Gastroesophageal sphincter (tissue), 4 donors: ENCODE data around the gene YES1. TPM values are rescaled to one million over a fixed set of nuclear protein-coding genes. Genes with fewer than 3 reads are reported as not detected.

Experiments
- ATAC-seq: fragments of 150-250 bp; one replicate; pipeline ENCODE4 v1.9.1; 2016; ENCODE audit warnings: mild to moderate bottlenecking, moderate library complexity
- H3K27ac ChIP-seq, 4 donors: fragments of 200-600 bp; sonication (generic) in 3 of 4; 1 replicate in 3 of 4; 2 replicates in 1 of 4; pipeline ENCODE4 v1.5.1; 2016 to 2019
- H3K27me3 ChIP-seq: fragments of 200-600 bp; sonication (generic); one replicate; pipeline ENCODE4 v1.5.1; 2019
- H3K36me3 ChIP-seq, 2 donors: fragments of 200-600 bp; sonication (generic); one replicate each; pipeline ENCODE4 v1.5.1; 2019; ENCODE audit warnings: control low read depth in 1 of 2
- H3K4me1 ChIP-seq, 3 donors: fragments of 200-600 bp; sonication (generic); 1 replicate in 2 of 3; 2 replicates in 1 of 3; pipeline ENCODE4 v1.5.1; 2016 to 2019; ENCODE audit warnings: control low read depth in 2 of 3
- H3K4me3 ChIP-seq, 2 donors: fragments of 200-600 bp; sonication (generic); one replicate each; pipeline ENCODE4 v1.5.1; 2019; ENCODE audit warnings: mild to moderate bottlenecking in 1 of 2, moderate library complexity in 1 of 2
- H3K9me3 ChIP-seq, 3 donors: fragments of 200-600 bp; sonication (generic); one replicate each; pipeline ENCODE4 v1.5.1; 2017 to 2019; ENCODE audit warnings: control low read depth in 2 of 3
- CTCF ChIP-seq, 4 experiments: fragments of 200-600 bp in 2 of 4; fragments of 450-650 bp in 2 of 4; sonication (generic) in 1 of 4; IDR thresholded peaks; one replicate each; pipeline ENCODE4 v1.5.1; 2017 to 2019; ENCODE audit warnings: antibody characterized with exemption in 4 of 4, mild to moderate bottlenecking in 2 of 4, moderate library complexity in 2 of 4
- EP300 ChIP-seq: sonication (generic); formaldehyde crosslinking; IDR thresholded peaks from one replicate; pipeline ENCODE4 v1.6.1; 2017; ENCODE audit warnings: antibody characterized with exemption, mild to moderate bottlenecking
- POLR2A ChIP-seq, 2 donors: fragments of 450-650 bp; IDR thresholded peaks; one replicate each; pipeline ENCODE4 v1.6.1; 2017; ENCODE audit warnings: antibody characterized with exemption in 2 of 2, mild to moderate bottlenecking in 2 of 2, moderate library complexity in 1 of 2
- POLR2AphosphoS5 ChIP-seq: sonication (generic); formaldehyde crosslinking; IDR thresholded peaks from one replicate; pipeline ENCODE4 v1.6.1; 2017; ENCODE audit warnings: antibody characterized with exemption
- WGBS, 2 donors: methylation state at CpG; one replicate each; pipeline ENCODE4 v1.1.5; 2018; ENCODE audit warnings: low coverage in 1 of 2; 5-methylcytosine and 5-hydroxymethylcytosine counted together
- total RNA-seq, 4 donors: library from RNA; depleted of rRNA; stranded (reverse); fragments of >200 nt; gene quantifications; one replicate each; pipeline ENCODE4 v1.1.0, GENCODE V29; 2016

Gene YES1
- total RNA-seq = 100 to 1,000 TPM in 2 of 4 donors, 10 to 100 TPM in 2; 84.1 to 127 (median 96.8) TPM

DNA sequence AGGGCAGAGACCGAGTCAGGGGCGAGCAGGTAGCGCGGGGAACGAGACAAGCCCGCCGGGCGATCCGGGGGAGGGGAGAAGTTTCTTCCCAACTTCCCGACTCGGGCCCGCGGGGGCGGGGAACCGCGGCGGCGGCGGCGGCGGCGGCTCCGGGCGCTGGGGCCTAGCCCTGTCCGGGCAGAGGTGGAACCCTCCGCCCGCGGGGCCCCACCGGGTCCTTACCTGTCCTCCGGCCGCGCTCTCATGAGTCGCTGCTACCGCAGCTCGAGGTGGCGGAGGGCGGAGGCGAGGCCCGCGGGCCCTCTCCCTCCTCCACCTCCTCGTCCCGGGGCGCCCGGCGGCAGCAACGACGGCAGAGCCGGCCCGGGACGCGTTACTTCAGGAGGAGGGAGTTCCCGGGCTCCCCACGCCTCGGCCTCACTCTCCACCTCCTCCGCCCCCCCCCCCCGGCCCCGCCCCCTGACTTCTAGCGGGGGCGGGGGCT is at the start of gene YES1:
Gene YES1, minus strand, starts transcription at position 351 of the 484 bp plus-strand sequence. CDS start 55,415 bp downstream, outside the sequence.
- TF ChIP-seq POLR2AphosphoS5 = no peak
- TF ChIP-seq CTCF (IDR thresholded peaks at IDR 0.05) = no peak
- no peak for TF ChIP-seq EP300
- TF ChIP-seq POLR2A (IDR thresholded peaks at IDR 0.05) = no peak
- peak; percentile 90 for ATAC-seq
- WGBS, 2 donors = 0% methylated on average over 1 of the region's 59 CpGs; no CpG with 5 or more reads in 1 of the 2 donors
- H3K27ac ChIP-seq = peak within 1 kb of the TSS; percentile 86 to 98 (median 96)
- no peaks in the 10 kb centered on the region for H3K27me3 ChIP-seq
- peaks cover 3 to 52% (median 4%) of the 10 kb centered on the region in 3 donors for H3K4me1 ChIP-seq
- no peaks in the 10 kb centered on the region for H3K36me3 ChIP-seq
- H3K9me3 ChIP-seq = no peaks in the 10 kb centered on the region
- H3K4me3 ChIP-seq = peak within 1 kb of the TSS; percentile 67 to 95

- H3K4me3 ChIP-seq = no peak overlapping the region
- H3K9me3 ChIP-seq = no peaks in the 10 kb centered on the region
- H3K36me3 ChIP-seq = no peaks in the 10 kb centered on the region
- no peak for ATAC-seq
- WGBS, 2 donors = 0 to 33% methylated on average over 1 to 2 of the region's 2 CpGs
- peaks cover 22% of the 10 kb centered on the region for H3K27me3 ChIP-seq
- no peak for TF ChIP-seq CTCF (IDR thresholded peaks at IDR 0.05)
- TF ChIP-seq POLR2A (IDR thresholded peaks at IDR 0.05) = no peak
- TF ChIP-seq POLR2AphosphoS5 = no peak
- no peak for TF ChIP-seq EP300
- H3K27ac ChIP-seq = no peak overlapping the region
- H3K4me1 ChIP-seq = no peaks in the 10 kb centered on the region
Observed at GRCh38 chr18:857986-858385, 45.9 kb upstream of the YES1 start.

GRCh38 chr18:853471-853870 is 41.4 kb upstream of the YES1 start:
- TF ChIP-seq POLR2A (IDR thresholded peaks at IDR 0.05) = no peak
- H3K27ac ChIP-seq = no peak overlapping the region
- H3K4me1 ChIP-seq = no peaks in the 10 kb centered on the region
- no peaks in the 10 kb centered on the region for H3K9me3 ChIP-seq
- ATAC-seq = no peak
- no peaks in the 10 kb centered on the region for H3K36me3 ChIP-seq
- WGBS, 2 donors = 78 to 96% methylated on average over 5 of the region's 5 CpGs
- H3K4me3 ChIP-seq = no peak overlapping the region
- H3K27me3 ChIP-seq = peaks cover 23% of the 10 kb centered on the region

DNA sequence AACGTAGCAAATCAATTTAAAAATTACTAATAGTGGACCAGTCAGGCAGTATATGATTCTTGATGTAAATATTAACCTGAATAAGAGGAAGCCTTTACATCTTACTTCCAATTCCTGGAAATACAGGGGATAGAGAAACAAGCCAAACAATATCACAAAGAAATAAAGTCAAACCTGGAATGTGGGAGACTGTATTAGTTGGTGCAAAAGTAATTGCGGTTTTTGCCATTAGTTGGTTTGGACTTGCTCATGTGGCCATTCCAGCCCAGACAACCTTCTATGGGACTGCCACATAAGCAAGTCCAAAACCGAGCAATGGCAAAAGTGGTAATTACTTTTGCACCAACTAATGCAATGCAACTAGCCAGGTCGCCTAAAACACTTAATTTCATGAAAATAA is 38.9 kb upstream of the YES1 start:
- Histone ChIP-seq H3K27ac (no peak overlapping the region), H3K4me3 (no peak overlapping the region), H3K4me1 (no peaks in the 10 kb centered on the region), H3K27me3 (peaks cover 17% of the 10 kb centered on the region), H3K9me3 (no peaks in the 10 kb centered on the region), H3K36me3 (no peaks in the 10 kb centered on the region)
- ATAC-seq = no peak
- 80 to 84% methylated on average over 4 of the region's 4 CpGs for WGBS, 2 donors
- TF ChIP-seq POLR2A (IDR thresholded peaks at IDR 0.05) = no peak

GRCh38 chr18:849021-849420 is 37.0 kb upstream of the YES1 start:
- no peaks in the 10 kb centered on the region for H3K36me3 ChIP-seq
- H3K27ac ChIP-seq = no peak overlapping the region
- H3K4me1 ChIP-seq = no peaks in the 10 kb centered on the region
- H3K9me3 ChIP-seq = no peaks in the 10 kb centered on the region
- peaks cover 11% of the 10 kb centered on the region for H3K27me3 ChIP-seq
- TF ChIP-seq POLR2A (IDR thresholded peaks at IDR 0.05) (no peak), CTCF (IDR thresholded peaks at IDR 0.05) (no peak), POLR2AphosphoS5 (no peak), EP300 (no peak)
- no peak for ATAC-seq
- H3K4me3 ChIP-seq = no peak overlapping the region
- 82% methylated on average over 3 of the region's 4 CpGs; no CpG with 5 or more reads in 1 of the 2 donors for WGBS, 2 donors

DNA sequence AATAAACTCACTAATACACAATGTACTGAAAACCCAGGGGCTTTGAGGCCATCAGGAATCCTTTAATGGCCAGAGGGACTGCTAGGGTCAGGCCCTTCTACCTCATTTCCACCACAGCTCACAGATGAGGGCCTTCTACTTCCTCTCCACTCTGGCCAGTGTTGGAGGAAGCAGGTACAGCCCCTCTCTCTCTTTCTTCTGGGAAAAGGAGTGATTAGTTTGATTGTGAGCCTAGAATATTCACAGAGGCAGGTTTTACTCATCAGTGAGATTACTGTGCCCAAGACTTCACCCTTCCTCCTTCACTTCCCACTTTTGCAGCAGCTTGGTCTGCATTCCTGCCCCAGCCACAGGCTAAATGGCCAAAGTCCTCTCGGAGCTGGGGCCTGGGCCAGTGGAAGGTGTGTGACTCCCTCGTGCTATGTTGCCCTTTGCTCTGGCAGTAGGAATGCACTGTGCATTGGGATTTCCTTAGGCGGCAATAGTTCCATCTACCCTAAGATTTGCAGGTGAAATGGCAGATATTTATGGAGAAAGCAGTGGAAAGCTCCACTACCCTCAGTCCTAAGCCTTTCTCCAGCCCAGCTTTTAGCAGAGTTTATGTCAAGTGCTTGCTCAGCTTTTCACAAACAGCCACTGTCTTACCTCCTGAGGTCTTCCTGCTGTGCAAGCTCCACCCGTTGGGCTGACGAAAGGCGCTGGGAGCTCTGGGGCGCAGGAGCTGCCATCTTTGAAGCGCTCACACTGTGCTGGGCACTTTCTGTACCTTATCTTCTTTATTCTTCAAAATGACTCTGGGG is 36.2 kb upstream of the YES1 start:
- H3K27ac ChIP-seq = no peak overlapping the region
- H3K27me3 ChIP-seq = peaks cover 6% of the 10 kb centered on the region
- H3K36me3 ChIP-seq = no peaks in the 10 kb centered on the region
- TF ChIP-seq CTCF (IDR thresholded peaks at IDR 0.05) (no peak), POLR2A (IDR thresholded peaks at IDR 0.05) (no peak), EP300 (no peak), POLR2AphosphoS5 (no peak)
- ATAC-seq = no peak
- 100% methylated on average over 1 of the region's 8 CpGs; no CpG with 5 or more reads in 1 of the 2 donors for WGBS, 2 donors
- no peak overlapping the region for H3K4me3 ChIP-seq
- H3K9me3 ChIP-seq = no peaks in the 10 kb centered on the region
- no peaks in the 10 kb centered on the region for H3K4me1 ChIP-seq
